IPS-18c (cell line): ENCODE results near the gene GPR52.

Source experiments
- H3K4me3 ChIP-seq: 2 replicates; pipeline ENCODE4 v1.7.0; 2013; ENCODE audit warnings: low read depth, mild to moderate bottlenecking, low read length, moderate library complexity; ENCODE audit not compliant: insufficient read depth
- H3K9me3 ChIP-seq: one replicate; pipeline ENCODE4 v1.6.1; 2013; ENCODE audit warnings: mild to moderate bottlenecking, low read length, moderate library complexity; ENCODE audit not compliant: control insufficient read depth, insufficient read depth

The GPR52 gene

GRCh38 chr1:174445351-174445750 lies 2.4 kb upstream of the GPR52 start:
- no peak overlapping the region for H3K4me3 ChIP-seq
- no peaks in the 10 kb centered on the region for H3K9me3 ChIP-seq

GRCh38 chr1:174445817-174446216 lies 1.9 kb upstream of the GPR52 start:
- H3K9me3 ChIP-seq, result no peaks in the 10 kb centered on the region
- no peak overlapping the region for H3K4me3 ChIP-seq

GRCh38 chr1:174448531-174448883 lies 743 bp downstream of the GPR52 start:
- Histone ChIP-seq H3K4me3 (no peak overlapping the region), H3K9me3 (no peaks in the 10 kb centered on the region)

GRCh38 chr1:174448974-174449373 lies 1.2 kb downstream of the GPR52 start:
- no peaks in the 10 kb centered on the region for H3K9me3 ChIP-seq
- H3K4me3 ChIP-seq, result no peak overlapping the region

GRCh38 chr1:174451408-174451807 lies 3.6 kb downstream of the GPR52 start:
- H3K4me3 ChIP-seq, result no peak overlapping the region

GRCh38 chr1:174465855-174466254 lies 18.1 kb downstream of the GPR52 start:
- Histone ChIP-seq H3K4me3 (no peak overlapping the region), H3K9me3 (no peaks in the 10 kb centered on the region)

More at GRCh38 chr1:174451408-174451807, 3.6 kb downstream of the GPR52 start:
- H3K9me3 ChIP-seq, result no peaks in the 10 kb centered on the region

- Histone ChIP-seq H3K9me3 (no peaks in the 10 kb centered on the region), H3K4me3 (no peak overlapping the region)
Measured at GRCh38 chr1:174466607-174467006, 18.8 kb downstream of the GPR52 start.

- no peaks in the 10 kb centered on the region for H3K9me3 ChIP-seq
Measured at GRCh38 chr1:174469052-174469451, 21.3 kb downstream of the GPR52 start.

GRCh38 chr1:174469687-174470086 lies 21.9 kb downstream of the GPR52 start:
- H3K4me3 ChIP-seq, result no peak overlapping the region
- no peaks in the 10 kb centered on the region for H3K9me3 ChIP-seq

More at GRCh38 chr1:174469052-174469451, 21.3 kb downstream of the GPR52 start:
- H3K4me3 ChIP-seq, result no peak overlapping the region

- H3K4me3 ChIP-seq, result no peak overlapping the region
- no peaks in the 10 kb centered on the region for H3K9me3 ChIP-seq
Measured at GRCh38 chr1:174479281-174479680, 31.5 kb downstream of the GPR52 start.

GRCh38 chr1:174480324-174480723 lies 32.6 kb downstream of the GPR52 start:
- Histone ChIP-seq H3K9me3 (no peaks in the 10 kb centered on the region), H3K4me3 (no peak overlapping the region)

GRCh38 chr1:174491606-174492005 lies 43.8 kb downstream of the GPR52 start:
- Histone ChIP-seq H3K9me3 (no peaks in the 10 kb centered on the region), H3K4me3 (no peak overlapping the region)

- no peak overlapping the region for H3K4me3 ChIP-seq
- H3K9me3 ChIP-seq, result peaks cover 4% of the 10 kb centered on the region
Measured at GRCh38 chr1:174497478-174497877, 49.7 kb downstream of the GPR52 start.
